ENCODE data around the gene UNC5A.

DNA sequence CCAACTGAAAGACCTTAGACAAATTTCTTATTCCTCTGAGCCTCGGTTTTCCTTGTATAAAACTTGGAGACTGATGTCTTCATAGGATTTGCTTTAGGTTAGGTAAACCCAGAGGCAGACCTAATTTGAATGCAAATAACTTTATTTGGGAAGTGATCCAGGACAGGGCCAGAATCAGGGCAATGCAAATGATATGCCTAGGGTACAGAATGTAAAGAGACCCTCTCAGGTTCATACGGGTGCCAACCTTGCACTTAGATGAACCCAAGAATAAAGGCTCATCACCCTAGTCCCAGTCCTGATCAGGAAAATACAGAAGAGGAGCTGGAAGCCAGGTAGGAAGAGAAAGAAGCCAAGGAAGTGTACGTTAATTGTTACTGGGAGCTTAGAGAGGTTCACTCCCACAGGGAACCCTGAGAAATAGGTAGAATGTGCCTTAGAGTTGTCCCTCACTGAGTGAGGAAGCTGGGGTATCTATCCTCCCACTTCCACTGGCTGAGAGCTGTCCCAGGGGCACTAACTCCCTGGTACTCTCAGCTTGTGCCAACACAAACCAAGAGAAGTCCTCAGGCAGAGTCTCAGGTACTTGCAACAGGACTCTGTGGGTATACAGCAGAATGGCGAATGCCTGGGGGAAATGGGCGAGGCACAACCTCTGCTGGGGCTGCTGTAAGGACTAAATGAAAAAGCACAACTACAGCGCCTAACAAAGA lies 91.9 kb downstream of the UNC5A start:
- TF ChIP-seq, protein P1, sequence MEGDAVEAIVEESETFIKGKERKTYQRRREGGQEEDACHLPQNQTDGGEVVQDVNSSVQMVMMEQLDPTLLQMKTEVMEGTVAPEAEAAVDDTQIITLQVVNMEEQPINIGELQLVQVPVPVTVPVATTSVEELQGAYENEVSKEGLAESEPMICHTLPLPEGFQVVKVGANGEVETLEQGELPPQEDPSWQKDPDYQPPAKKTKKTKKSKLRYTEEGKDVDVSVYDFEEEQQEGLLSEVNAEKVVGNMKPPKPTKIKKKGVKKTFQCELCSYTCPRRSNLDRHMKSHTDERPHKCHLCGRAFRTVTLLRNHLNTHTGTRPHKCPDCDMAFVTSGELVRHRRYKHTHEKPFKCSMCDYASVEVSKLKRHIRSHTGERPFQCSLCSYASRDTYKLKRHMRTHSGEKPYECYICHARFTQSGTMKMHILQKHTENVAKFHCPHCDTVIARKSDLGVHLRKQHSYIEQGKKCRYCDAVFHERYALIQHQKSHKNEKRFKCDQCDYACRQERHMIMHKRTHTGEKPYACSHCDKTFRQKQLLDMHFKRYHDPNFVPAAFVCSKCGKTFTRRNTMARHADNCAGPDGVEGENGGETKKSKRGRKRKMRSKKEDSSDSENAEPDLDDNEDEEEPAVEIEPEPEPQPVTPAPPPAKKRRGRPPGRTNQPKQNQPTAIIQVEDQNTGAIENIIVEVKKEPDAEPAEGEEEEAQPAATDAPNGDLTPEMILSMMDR (IDR thresholded peaks at IDR 0.05) = no peak
- TF ChIP-seq POLR2A (IDR thresholded peaks at IDR 0.05) = no peak

Data from testis (tissue), 2 donors.